HG03064 (cell line): ENCODE measurements around the gene RASSF8.

Experiments
- ATAC-seq: cut with Tn5 transposase; IDR thresholded peaks from one replicate; pipeline ENCODE4 v1.9.1; 2021; ENCODE audit warnings: low read depth; ENCODE audit not compliant: unreplicated experiment

The RASSF8 gene

DNA sequence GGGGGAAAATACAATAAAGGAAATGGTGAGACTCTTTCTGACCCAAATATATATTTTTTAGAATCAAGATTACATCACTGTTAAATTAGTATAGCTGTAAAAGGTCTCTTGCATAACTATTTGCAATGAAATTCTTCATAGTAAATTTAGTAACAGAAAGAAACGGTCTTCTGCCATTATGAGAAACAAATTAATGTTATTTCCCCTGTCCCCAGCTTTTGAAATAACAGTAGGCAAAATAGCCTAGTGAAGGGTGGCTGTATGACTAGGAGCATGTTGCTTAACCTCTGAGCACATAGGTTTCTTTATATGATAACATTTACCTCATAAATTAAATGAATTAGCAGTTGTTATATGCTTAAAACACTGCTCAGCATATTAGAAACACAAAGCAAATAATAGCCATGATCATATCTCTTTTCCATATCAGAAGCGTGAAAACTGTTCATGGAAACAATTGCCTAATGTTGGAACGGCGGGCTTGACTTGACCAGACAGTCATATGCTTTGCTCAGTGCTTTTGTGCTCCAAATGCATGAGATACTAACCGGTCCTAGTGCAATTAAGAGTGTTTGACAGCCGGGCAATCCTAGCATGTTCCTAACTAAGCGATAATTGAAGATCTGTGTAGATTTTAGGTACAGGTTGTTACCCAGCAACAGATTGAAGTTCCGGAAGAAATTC, 142.3 kb downstream of the RASSF8 start:
- no peak for ATAC-seq

DNA sequence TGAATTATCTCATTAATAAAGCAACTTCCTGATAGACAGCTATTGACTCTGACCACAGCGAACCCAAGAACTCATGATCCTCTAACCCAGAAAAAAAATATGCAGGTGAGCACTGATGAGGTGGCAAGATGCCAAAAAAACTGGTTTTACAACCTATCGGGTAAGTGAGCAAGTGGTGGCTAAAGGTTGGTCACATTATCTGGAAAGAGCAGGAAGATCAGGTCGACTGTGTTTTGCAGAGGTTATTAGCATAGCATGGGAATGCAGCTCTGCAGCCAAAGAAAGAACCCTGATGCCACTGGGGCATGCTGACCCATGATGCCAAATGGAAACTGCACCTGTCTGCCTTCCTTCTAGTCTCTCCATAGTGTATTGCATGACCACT, 142.9 kb downstream of the RASSF8 start:
- no peak for ATAC-seq

GRCh38 chr12:26101763-26102162, 143.3 kb downstream of the RASSF8 start:
- ATAC-seq, result no peak

GRCh38 chr12:26102953-26103352, 144.5 kb downstream of the RASSF8 start:
- ATAC-seq, result no peak

GRCh38 chr12:26106347-26106746, 147.9 kb downstream of the RASSF8 start:
- no peak for ATAC-seq

DNA sequence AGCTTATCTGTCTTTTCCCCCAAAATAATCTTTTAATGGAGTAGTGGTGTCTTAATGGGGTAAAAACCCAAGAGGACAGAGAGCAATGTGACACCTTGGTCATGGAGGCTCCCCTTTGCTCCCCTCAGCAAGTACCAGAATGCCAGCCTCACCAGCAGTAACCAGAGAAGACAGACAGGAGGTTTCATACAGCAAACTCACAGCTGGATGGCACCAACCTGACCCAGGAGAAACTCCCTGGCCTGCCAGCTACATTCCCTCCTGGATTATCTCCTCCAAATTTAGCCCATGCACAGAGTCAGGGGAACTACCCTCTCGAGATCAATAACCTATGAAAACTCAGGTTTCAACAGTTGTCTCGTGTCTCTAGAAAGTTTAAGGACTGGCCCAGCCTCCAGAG, 150.4 kb downstream of the RASSF8 start:
- ATAC-seq, result no peak

DNA sequence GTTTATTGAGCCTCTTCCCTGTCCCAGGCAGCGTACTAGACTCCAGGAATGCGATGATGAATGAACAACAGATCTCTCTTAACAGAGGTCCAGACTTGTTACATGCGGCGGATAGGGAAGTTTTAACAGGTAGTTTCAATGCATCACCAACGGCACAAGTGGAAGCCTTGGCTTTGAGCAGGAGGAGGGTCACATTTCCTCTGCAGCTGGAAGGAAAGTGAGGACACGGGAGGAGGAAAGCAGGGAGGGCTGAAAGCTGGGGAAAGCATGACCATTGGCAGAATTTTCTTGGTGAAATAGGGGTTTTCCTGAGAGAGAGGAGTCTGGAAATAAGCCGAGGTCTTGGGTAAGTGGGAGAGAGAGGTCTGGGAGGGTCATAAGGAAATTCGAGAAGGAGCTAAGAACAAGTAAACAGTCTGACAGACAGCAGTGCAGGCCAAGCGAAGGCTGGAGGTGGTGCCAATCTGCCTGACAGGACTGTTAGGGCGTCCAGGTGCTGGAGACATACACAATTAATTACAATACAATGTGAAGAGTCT, 150.9 kb downstream of the RASSF8 start:
- ATAC-seq, result no peak

DNA sequence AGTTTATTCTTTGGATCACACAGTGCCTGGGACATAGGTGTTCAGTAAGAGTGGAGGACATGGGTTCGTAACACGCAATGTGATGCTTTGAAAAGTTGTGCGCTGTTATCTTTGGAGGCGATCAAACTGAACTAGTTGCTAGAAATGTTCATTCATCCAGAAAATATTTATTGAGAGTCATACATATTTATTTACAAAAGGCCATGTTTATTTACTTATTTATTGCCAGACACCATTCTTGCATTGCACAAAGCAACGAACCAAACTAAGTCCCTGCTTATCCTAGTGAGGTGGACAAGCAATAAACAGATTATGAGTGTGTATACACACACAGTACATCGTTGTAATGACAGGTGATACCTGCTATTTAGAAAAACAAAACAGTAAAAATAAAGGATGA, 153.8 kb downstream of the RASSF8 start:
- no peak for ATAC-seq

DNA sequence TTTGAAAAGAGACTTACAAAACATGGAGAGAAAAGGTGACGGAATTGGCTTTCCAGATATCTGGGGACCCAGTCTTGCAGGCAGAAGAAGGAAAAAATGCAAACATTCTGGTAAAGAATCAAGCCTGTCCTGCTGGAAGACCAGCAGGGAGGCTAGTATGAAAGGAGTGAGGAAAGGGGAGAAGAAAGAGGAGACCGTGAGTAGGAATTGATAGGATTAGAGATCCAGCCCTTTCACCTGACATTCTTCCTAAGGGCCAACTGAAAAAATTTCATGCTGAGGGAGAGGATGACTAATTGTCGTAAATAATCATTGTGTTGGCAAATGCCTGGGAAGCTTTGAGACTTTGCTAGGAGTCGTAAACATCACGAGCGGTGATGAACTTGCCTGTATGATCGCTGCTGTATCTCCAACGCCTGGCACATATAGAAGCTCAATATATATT, 154.2 kb downstream of the RASSF8 start:
- ATAC-seq, result no peak

GRCh38 chr12:26113181-26113654, 154.7 kb downstream of the RASSF8 start:
- ATAC-seq, result no peak

GRCh38 chr12:26113853-26114719, 155.6 kb downstream of the RASSF8 start:
- ATAC-seq, result peak; percentile 68

GRCh38 chr12:26114720-26115401, 156.4 kb downstream of the RASSF8 start:
- ATAC-seq, result no peak

GRCh38 chr12:26116829-26117715, 158.6 kb downstream of the RASSF8 start:
- ATAC-seq, result no peak

- no peak for ATAC-seq
Observed at GRCh38 chr12:26118308-26118707, 159.8 kb downstream of the RASSF8 start.

- peak; percentile 37 for ATAC-seq
Observed at GRCh38 chr12:26119391-26119989, 161.0 kb downstream of the RASSF8 start.

GRCh38 chr12:26120561-26121274, 162.2 kb downstream of the RASSF8 start:
- ATAC-seq, result no peak

GRCh38 chr12:26121323-26122060, 163.0 kb downstream of the RASSF8 start:
- ATAC-seq, result no peak

- ATAC-seq, result no peak
Observed at GRCh38 chr12:26122061-26122680, 163.7 kb downstream of the RASSF8 start.
